Ascending aorta (tissue), 2 donors: ENCODE measurements around the gene NGB. TPM values are rescaled to one million over a fixed set of nuclear protein-coding genes. Genes with fewer than 3 reads are reported as not detected.

Source experiments
- DNase-seq, 2 donors: peaks; one replicate each; pipeline ENCODE4 v3.0.0-alpha.2; 2019; ENCODE audit warnings: low spot score in 2 of 2
- H3K27ac ChIP-seq, 2 donors: fragments of 200-600 bp; sonication (generic); one replicate each; pipeline ENCODE4 v1.5.1; 2016 to 2017; ENCODE audit warnings: mild to moderate bottlenecking in 1 of 2
- H3K27me3 ChIP-seq: fragments of 200-600 bp; sonication (generic); one replicate; pipeline ENCODE4 v1.5.1; 2017
- H3K36me3 ChIP-seq, 2 donors: fragments of 200-600 bp; sonication (generic); one replicate each; pipeline ENCODE4 v1.5.1; 2016
- H3K4me1 ChIP-seq, 2 donors: fragments of 200-600 bp; sonication (generic); one replicate each; pipeline ENCODE4 v1.5.1; 2016 to 2017; ENCODE audit warnings: mild to moderate bottlenecking in 1 of 2
- H3K4me3 ChIP-seq, 2 donors: fragments of 200-600 bp; sonication (generic); one replicate each; pipeline ENCODE4 v1.5.1; 2016 to 2017; ENCODE audit warnings: mild to moderate bottlenecking in 1 of 2
- H3K9me3 ChIP-seq, 2 donors: fragments of 200-600 bp; sonication (generic); one replicate each; pipeline ENCODE4 v1.5.1; 2016
- intact Hi-C: fragments of 100-400 bp; cut with DNase I; formaldehyde crosslinking; loops from one replicate; pipeline ENCODE4 v1.15.1; 2023
- total RNA-seq: library from RNA; depleted of rRNA; stranded (reverse); fragments of >200 nt; gene quantifications from one replicate; pipeline ENCODE4 v1.1.0, GENCODE V29; 2016
- TF ChIP-seq, protein P1 (sequence below), 3 experiments: fragments of 200-600 bp in 2 of 3; fragments of 450-650 bp in 1 of 3; sonication (generic) in 2 of 3; IDR thresholded peaks; one replicate each; pipeline ENCODE4 v1.5.1; 2016 to 2019; ENCODE audit warnings: antibody characterized with exemption in 3 of 3, mild to moderate bottlenecking in 1 of 3, moderate library complexity in 1 of 3

The NGB gene
- total RNA-seq, 1 donor from 2014 or later = not detected

DNA sequence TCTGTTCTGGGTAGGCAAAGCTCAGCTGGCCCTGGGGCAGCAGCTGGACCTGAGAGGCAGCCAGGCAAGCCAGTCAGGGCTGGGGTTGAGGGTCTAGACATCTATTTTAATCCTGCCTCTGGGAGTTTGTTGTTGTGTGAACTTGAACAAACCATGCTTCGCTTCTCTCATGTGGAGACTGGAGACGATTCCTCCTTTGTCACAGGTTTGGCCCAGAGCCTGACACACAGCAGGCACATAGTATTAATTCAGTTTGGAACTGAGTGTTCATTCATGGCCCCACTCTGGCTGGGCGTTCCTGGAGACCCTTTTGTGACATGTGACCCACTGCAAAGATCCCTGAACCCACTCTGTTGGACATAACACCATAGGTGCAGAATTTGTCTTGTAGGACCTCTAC, 39.3 kb downstream of the NGB start:
- Histone ChIP-seq H3K9me3 (no peaks in the 10 kb centered on the region), H3K36me3 (no peaks in the 10 kb centered on the region), H3K27ac (no peak overlapping the region), H3K4me1 (no peaks in the 10 kb centered on the region), H3K4me3 (no peak overlapping the region), H3K27me3 (no peaks in the 10 kb centered on the region)
- intact Hi-C loops = no loop called here
- TF ChIP-seq, protein P1, sequence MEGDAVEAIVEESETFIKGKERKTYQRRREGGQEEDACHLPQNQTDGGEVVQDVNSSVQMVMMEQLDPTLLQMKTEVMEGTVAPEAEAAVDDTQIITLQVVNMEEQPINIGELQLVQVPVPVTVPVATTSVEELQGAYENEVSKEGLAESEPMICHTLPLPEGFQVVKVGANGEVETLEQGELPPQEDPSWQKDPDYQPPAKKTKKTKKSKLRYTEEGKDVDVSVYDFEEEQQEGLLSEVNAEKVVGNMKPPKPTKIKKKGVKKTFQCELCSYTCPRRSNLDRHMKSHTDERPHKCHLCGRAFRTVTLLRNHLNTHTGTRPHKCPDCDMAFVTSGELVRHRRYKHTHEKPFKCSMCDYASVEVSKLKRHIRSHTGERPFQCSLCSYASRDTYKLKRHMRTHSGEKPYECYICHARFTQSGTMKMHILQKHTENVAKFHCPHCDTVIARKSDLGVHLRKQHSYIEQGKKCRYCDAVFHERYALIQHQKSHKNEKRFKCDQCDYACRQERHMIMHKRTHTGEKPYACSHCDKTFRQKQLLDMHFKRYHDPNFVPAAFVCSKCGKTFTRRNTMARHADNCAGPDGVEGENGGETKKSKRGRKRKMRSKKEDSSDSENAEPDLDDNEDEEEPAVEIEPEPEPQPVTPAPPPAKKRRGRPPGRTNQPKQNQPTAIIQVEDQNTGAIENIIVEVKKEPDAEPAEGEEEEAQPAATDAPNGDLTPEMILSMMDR (IDR thresholded peaks at IDR 0.05) = no peak
- no peak for DNase-seq

DNA sequence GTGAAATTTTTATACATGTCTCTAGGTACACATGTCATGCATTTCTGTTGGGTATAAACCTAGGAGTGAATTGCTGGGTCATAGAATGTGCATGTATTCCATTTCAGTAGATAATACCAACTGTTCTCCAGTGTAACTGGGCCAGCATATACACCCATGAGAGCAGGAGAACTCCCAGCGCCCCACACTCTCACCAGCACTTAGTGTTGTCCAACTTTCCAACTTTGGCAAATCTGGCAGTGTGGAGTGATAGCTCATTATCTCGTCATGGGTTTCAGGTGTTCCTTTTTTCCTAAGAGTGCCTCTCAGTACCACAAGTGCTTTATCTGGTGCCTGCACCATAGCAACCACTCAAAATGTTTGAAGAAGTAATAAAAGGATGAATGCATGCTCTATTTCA, 40.1 kb downstream of the NGB start:
- Histone ChIP-seq H3K4me1 (no peaks in the 10 kb centered on the region), H3K9me3 (no peaks in the 10 kb centered on the region), H3K36me3 (no peaks in the 10 kb centered on the region), H3K27me3 (no peaks in the 10 kb centered on the region), H3K4me3 (no peak overlapping the region), H3K27ac (no peak overlapping the region)
- no peak for DNase-seq
- intact Hi-C loops = no loop called here
- TF ChIP-seq, protein P1 (IDR thresholded peaks at IDR 0.05) = no peak

DNA sequence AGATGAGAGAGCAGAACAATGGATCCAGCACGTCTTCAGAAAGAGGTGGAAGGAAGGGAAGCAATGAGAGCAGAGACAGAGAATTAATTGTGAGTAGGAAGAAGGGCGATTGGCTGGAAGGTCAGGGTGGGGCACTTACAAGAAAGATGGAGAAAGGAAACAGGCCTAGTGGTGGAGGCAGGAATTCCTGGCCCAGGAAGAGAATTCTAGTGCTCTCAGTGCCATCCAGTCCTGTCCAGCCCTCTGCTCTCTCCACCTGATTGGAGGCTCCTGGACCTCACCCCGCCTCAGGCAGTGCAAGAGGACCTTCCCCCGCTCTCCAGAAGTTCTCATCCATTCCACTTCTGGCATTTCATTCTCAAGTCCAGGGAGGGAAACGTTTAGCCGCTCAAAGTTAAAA, 43.0 kb downstream of the NGB start:
- TF ChIP-seq, protein P1 (IDR thresholded peaks at IDR 0.05) = no peak
- no peak for DNase-seq
- no peaks in the 10 kb centered on the region for H3K27me3 ChIP-seq
- no peak overlapping the region for H3K4me3 ChIP-seq
- H3K36me3 ChIP-seq = no peaks in the 10 kb centered on the region
- no peaks in the 10 kb centered on the region for H3K9me3 ChIP-seq
- H3K27ac ChIP-seq = no peak overlapping the region
- no peaks in the 10 kb centered on the region for H3K4me1 ChIP-seq
- intact Hi-C loops = no loop called here

DNA sequence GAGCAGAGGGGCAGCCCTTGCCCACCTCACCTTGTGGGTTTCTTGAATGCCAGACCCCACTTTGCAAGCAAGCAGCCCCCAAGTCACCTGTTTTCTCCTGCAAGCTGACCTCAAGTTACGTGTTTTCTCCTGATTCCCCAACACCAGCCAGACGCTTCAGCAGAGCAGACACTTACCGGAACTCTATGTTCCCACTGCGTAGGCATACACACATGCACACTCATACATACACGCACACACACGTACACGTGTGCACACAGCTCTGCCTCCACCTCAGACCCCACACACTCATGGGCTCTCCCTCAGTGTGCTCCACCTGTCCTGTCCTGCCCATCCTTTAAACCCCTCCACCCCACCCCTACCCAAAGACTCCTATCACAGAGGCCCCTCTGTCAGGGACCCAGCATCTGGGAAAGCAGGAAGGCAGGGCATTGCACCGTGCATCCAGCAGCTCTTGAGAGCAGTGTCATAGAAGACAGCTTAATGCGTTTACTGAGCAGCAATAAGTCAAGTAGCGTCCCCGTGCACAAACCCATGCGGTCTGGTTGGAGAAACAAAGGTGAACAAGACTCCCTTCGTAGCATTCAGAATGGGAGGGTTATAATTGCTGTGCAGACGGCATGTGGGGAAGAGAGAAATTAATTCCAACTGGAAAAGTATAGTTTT, 45.0 kb downstream of the NGB start:
- no peak for DNase-seq
- H3K36me3 ChIP-seq = no peaks in the 10 kb centered on the region
- intact Hi-C loops = no loop called here
- H3K4me1 ChIP-seq = no peaks in the 10 kb centered on the region
- no peak overlapping the region for H3K27ac ChIP-seq
- TF ChIP-seq, protein P1 (IDR thresholded peaks at IDR 0.05) = no peak
- H3K4me3 ChIP-seq = no peak overlapping the region
- H3K9me3 ChIP-seq = no peaks in the 10 kb centered on the region
- H3K27me3 ChIP-seq = no peaks in the 10 kb centered on the region

DNA sequence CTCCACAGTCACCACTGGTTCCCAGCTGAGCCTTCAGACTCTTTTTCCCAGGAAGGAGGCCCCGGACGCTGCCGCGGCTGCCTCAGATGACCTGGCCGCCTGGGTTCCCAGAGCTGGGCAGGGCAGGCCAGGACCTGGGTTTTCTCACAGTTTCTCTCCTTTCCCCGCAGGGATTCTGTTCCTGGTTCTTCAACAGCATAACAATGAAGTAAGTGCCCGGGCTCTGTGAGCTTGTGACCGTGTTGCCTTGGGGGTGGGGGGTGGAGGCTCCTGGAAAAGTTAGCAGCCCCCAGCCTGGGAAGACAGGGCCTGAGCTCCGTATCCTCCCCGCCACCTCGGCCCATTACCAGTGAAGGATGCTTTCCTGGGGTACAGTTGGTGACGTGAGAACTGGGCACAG, 45.8 kb downstream of the NGB start:
- Histone ChIP-seq H3K36me3 (no peaks in the 10 kb centered on the region), H3K27ac (no peak overlapping the region), H3K4me1 (no peaks in the 10 kb centered on the region), H3K27me3 (no peaks in the 10 kb centered on the region), H3K9me3 (no peaks in the 10 kb centered on the region), H3K4me3 (no peak overlapping the region)
- TF ChIP-seq, protein P1 (IDR thresholded peaks at IDR 0.05) = no peak
- intact Hi-C loops = no loop called here
- DNase-seq = no peak

DNA sequence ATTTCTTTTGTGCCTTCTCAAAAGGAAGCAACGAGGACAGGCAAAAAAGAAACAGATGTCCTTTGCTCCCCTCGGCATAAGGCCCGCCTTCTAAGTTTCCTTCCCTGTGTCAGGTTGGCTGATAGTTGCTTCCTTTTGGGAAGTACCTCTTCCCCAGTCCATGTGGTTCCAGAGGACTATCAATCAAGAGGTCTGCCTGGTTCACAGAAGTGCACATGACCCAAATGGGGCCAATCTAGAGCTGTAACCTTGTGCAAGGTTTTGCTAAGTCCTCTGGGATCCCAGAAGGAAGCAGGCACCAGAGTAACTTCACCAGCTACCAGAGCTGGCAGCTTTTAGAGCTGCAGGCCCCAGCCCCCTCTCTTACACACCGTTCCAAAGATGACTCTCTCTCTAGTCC, 46.8 kb downstream of the NGB start:
- Histone ChIP-seq H3K27ac (no peak overlapping the region), H3K9me3 (no peaks in the 10 kb centered on the region), H3K27me3 (no peaks in the 10 kb centered on the region), H3K4me3 (no peak overlapping the region), H3K36me3 (no peaks in the 10 kb centered on the region), H3K4me1 (no peaks in the 10 kb centered on the region)
- TF ChIP-seq, protein P1 (IDR thresholded peaks at IDR 0.05) = no peak
- intact Hi-C loops = no loop called here
- no peak for DNase-seq
